ENCODE data around the gene ANGPT4. TPM values are rescaled to one million over a fixed set of nuclear protein-coding genes. Genes with fewer than 3 reads are reported as not detected.

ANGPT4 gene
- total RNA-seq (2016; rRNA removed; fragmentation: Illumina TruSeq; extraction: Trizol) (not detected in 2 replicates), polyA plus RNA-seq (2011; rRNA removed) (not detected in 2 replicates), polyA minus RNA-seq (2011; rRNA and poly(A)+ RNA removed; ENCODE audit: low replicate concordance) (not detected in 2 replicates), Bru-seq, nascent RNA (not detected), BruChase-seq, experiment 1, labeled RNA remaining after a 6-hour chase (not detected), BruChase-seq, experiment 2, labeled RNA remaining after a 2-hour chase (not detected)
- not detected in 2 replicates for total RNA-seq (2016; cell fraction: cytosol; rRNA removed; fragmentation: Illumina TruSeq; extraction: Trizol; ENCODE audit: low read depth)
- total RNA-seq (2016; cell fraction: insoluble cytoplasmic fraction; rRNA removed; fragmentation: Illumina TruSeq; extraction: Trizol): not detected in 2 replicates
- not detected in 2 replicates for total RNA-seq (2016; cell fraction: membrane; rRNA removed; fragmentation: Illumina TruSeq; extraction: Trizol)
- not detected in 2 replicates for total RNA-seq (2016; cell fraction: nucleus; rRNA removed; fragmentation: Illumina TruSeq; extraction: Trizol)
- polyA plus RNA-seq (2011; cell fraction: cytosol; rRNA removed): not detected in 2 replicates
- polyA plus RNA-seq (2011; cell fraction: nucleus; rRNA removed): not detected in 2 replicates
- polyA plus RNA-seq (2012): not detected in 2 replicates
- polyA plus RNA-seq (2016; cell fraction: cytosol; fragmentation: Illumina TruSeq; extraction: Trizol; ENCODE audit: low read depth): not detected in 2 replicates
- polyA plus RNA-seq (2016; cell fraction: insoluble cytoplasmic fraction; fragmentation: Illumina TruSeq; extraction: Trizol; ENCODE audit: low read depth): not detected in 2 replicates
- not detected in 2 replicates for polyA plus RNA-seq (2016; cell fraction: membrane; fragmentation: Illumina TruSeq; extraction: Trizol; ENCODE audit: low read depth)
- not detected in 2 replicates for polyA plus RNA-seq (2016; cell fraction: nucleus; fragmentation: Illumina TruSeq; extraction: Trizol; ENCODE audit: insufficient read depth, low read depth)
- not detected in 2 replicates for polyA minus RNA-seq (2011; cell fraction: cytosol; rRNA and poly(A)+ RNA removed)
- not detected in 2 replicates for polyA minus RNA-seq (2011; cell fraction: nucleus; rRNA and poly(A)+ RNA removed)
- long read RNA-seq, experiment 1: 0 reads
- long read RNA-seq, experiment 2: 0 reads

DNA sequence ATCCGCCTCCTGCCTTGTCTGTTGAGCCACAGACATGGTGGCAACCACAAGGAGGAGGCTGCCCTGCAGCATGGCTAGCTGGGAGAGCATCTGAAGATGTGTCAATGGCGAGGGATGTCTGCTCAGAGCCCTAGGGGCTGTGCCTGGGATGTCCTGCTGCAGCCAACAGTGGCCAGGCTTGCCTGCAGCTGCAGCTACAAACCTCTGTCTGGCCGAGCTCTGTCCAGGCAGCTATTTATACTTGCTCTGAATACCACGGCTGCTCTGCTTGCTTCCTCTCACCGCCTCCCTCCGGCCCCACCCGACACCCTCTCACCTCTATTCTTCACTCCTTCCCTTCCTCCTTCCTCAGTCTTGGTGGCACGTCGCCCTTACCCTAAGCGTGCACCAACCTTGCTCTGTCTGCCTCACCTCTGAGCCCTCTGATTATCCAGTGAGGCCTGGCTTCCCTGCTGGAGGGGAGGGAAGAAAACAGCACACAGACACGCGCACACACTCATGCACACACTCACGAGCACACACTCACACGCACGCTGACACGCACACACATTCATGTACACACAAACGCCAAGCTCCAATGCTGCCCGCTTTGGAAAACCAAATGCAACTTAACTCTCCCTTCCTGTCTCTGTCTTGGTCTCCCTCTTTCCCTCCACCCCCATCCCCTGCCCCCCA lies at the start of gene ANGPT4:
TSS of gene ANGPT4 (minus strand) at position 210 of the 675 bp plus-strand sequence. CDS start at position 90, 120 bp downstream.
- no peaks in the 10 kb centered on the region for H3K36me3 ChIP-seq (replicated peaks in 1 of 2; ENCODE audit: control insufficient read depth in 1 of 2, insufficient read depth in 2 of 2, low read length in 2 of 2)
- FAIRE-seq (no peak), DNase-seq (ENCODE audit: low spot score) (no peak), ATAC-seq (no peak)
- no peak within 1 kb of the TSS for H3K9ac ChIP-seq (ENCODE audit: insufficient read depth, low read depth, low read length)
- 38% methylated on average over 17 of the region's 18 CpGs for WGBS (ENCODE audit: low lambda C conversion rate)
- intact Hi-C loops (cut with micrococcal nuclease; ENCODE audit: unreplicated experiment) (no loop called here), in situ Hi-C loops (cut with HindIII; ENCODE audit: extremely low pct_ligation_motif_present, low pct_unique_long_range_greater_than_20kb) (no loop called here)
- POLR2A ChIA-PET: no interaction called here
- H3K27me3 ChIP-seq (ENCODE audit: control insufficient read depth in 1 of 2, insufficient read depth in 2 of 2, low read length in 2 of 2): peaks cover 4 to 17% of the 10 kb centered on the region in 2 experiments; a peak in 3 of 5 replicates
- H3K4me2 ChIP-seq (ENCODE audit: low read depth, low read length): no peak within 1 kb of the TSS
- no peak within 1 kb of the TSS for H2AFZ ChIP-seq (ENCODE audit: low read length)
- no peaks in the 10 kb centered on the region for H4K20me1 ChIP-seq (ENCODE audit: insufficient read depth, low read length)
- no peaks in the 10 kb centered on the region for H3K9me3 ChIP-seq (ENCODE audit: low read length)
- BruUV-seq (replicated peaks): no TSS peak
- CTCF ChIA-PET (ENCODE audit: low intra/inter-chr PET ratio, low total read pairs): no interaction called here
- no peak within 1 kb of the TSS for H3K4me3 ChIP-seq (replicated peaks in 1 of 3; ENCODE audit: insufficient read depth in 1 of 3, low read depth in 2 of 3, low read length in 3 of 3)
- H3K4me1 ChIP-seq (ENCODE audit: insufficient read depth, low read length): peaks cover 5% of the 10 kb centered on the region; the same call in 1 of the 2 replicates
- H3K27ac ChIP-seq (ENCODE audit: extremely low read length, insufficient read depth, low read length): no peak within 1 kb of the TSS
- H3K79me2 ChIP-seq (ENCODE audit: insufficient read depth, low read length): no peaks in the 10 kb centered on the region
- no peak for TF ChIP-seq MIER2 (CRISPR knock-in tag; IDR thresholded peaks at IDR 0.05)
- no peak for TF ChIP-seq KLF15 (CRISPR knock-in tag; IDR thresholded peaks at IDR 0.05; ENCODE audit: borderline replicate concordance)
- TF ChIP-seq, protein P1, sequence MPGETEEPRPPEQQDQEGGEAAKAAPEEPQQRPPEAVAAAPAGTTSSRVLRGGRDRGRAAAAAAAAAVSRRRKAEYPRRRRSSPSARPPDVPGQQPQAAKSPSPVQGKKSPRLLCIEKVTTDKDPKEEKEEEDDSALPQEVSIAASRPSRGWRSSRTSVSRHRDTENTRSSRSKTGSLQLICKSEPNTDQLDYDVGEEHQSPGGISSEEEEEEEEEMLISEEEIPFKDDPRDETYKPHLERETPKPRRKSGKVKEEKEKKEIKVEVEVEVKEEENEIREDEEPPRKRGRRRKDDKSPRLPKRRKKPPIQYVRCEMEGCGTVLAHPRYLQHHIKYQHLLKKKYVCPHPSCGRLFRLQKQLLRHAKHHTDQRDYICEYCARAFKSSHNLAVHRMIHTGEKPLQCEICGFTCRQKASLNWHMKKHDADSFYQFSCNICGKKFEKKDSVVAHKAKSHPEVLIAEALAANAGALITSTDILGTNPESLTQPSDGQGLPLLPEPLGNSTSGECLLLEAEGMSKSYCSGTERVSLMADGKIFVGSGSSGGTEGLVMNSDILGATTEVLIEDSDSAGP (CRISPR knock-in tag; IDR thresholded peaks at IDR 0.05; ENCODE audit: borderline replicate concordance): no peak
- TF ChIP-seq CC2D1A (CRISPR knock-in tag; IDR thresholded peaks at IDR 0.05): no peak
